IMR-90 (cell line): ENCODE results near the gene TCF20. TPM values are rescaled to one million over a fixed set of nuclear protein-coding genes. Genes with fewer than 3 reads are reported as not detected.

ENCODE experiments used
- ATAC-seq: fragments of 200-7000 bp; cut with Tn5 transposase; 2 replicates; pipeline ENCODE4 v1.9.1; 2020; ENCODE audit warnings: low read depth, mild to moderate bottlenecking, moderate library complexity
- BruUV-seq: library from RNA; stranded (reverse); fragments of 400-500 nt; replicated peaks from 2 replicates; lab custom pipeline; 2021; lab: Mats Ljungman, UMichigan
- CTCF ChIA-PET: fragments of 300-600 bp; formaldehyde crosslinking; extraction: SDS; loops from one replicate; lab custom pipeline; 2021; ENCODE audit warnings: antibody characterized with exemption; lab: Yijun Ruan, JAX
- POLR2A ChIA-PET: fragments of 300-600 bp; sonication (Branson Sonifier 250); formaldehyde crosslinking; loops from one replicate; lab custom pipeline; 2022; ENCODE audit warnings: antibody characterized with exemption; ENCODE audit not compliant: unreplicated experiment; lab: Charles Lee
- DNase-seq: peaks from one replicate; pipeline ENCODE4 v3.0.0; 2013
- H2AFZ ChIP-seq: replicated peaks from 2 replicates; pipeline ENCODE3; 2013; ENCODE audit warnings: low read length, mild to moderate bottlenecking; ENCODE audit not compliant: poor library complexity
- H2AK5ac ChIP-seq: 2 replicates; pipeline ENCODE4 v1.6.1; 2013; ENCODE audit warnings: low read depth, low read length, inconsistent platforms
- H2AK9ac ChIP-seq: replicated peaks from 2 replicates; pipeline ENCODE3; 2013; ENCODE audit warnings: mild to moderate bottlenecking, low read depth, low read length, moderate library complexity; ENCODE audit not compliant: poor library complexity
- H2BK120ac ChIP-seq: 2 replicates; pipeline ENCODE4 v1.6.1; 2013; ENCODE audit warnings: low read depth, low read length, inconsistent platforms
- H2BK15ac ChIP-seq: 3 replicates; pipeline ENCODE4 v1.6.1; 2013; ENCODE audit warnings: low read depth, low read length, inconsistent platforms
- H2BK20ac ChIP-seq: 2 replicates; pipeline ENCODE4 v1.6.1; 2013; ENCODE audit warnings: low read depth, mild to moderate bottlenecking, inconsistent platforms, low read length, moderate library complexity
- H2BK5ac ChIP-seq: 2 replicates; pipeline ENCODE4 v1.6.1; 2013; ENCODE audit warnings: mild to moderate bottlenecking, low read depth, low read length, inconsistent platforms; ENCODE audit not compliant: poor library complexity, severe bottlenecking
- H3K14ac ChIP-seq: replicated peaks from 2 replicates; pipeline ENCODE4 v1.6.1; 2013; ENCODE audit warnings: low read depth, low read length, inconsistent platforms
- H3K18ac ChIP-seq: 2 replicates; pipeline ENCODE4 v1.6.1; 2013; ENCODE audit warnings: low read depth, low read length, control low read depth
- H3K23ac ChIP-seq: 2 replicates; pipeline ENCODE4 v1.6.1; 2013; ENCODE audit warnings: low read depth, low read length, inconsistent platforms
- H3K27ac ChIP-seq: 2 replicates; pipeline ENCODE4 v1.5.1; 2013; ENCODE audit warnings: mild to moderate bottlenecking, control low read depth, low read length; ENCODE audit not compliant: insufficient read depth
- H3K27me3 ChIP-seq: 2 replicates; pipeline ENCODE4 v1.6.1; 2013; ENCODE audit warnings: low read length; ENCODE audit not compliant: control insufficient read depth, insufficient read depth
- H3K36me3 ChIP-seq: 2 replicates; pipeline ENCODE4 v1.6.1; 2013; ENCODE audit warnings: low read length, mixed read lengths; ENCODE audit not compliant: control insufficient read depth, insufficient read depth
- H3K4ac ChIP-seq: 2 replicates; pipeline ENCODE4 v1.6.1; 2013; ENCODE audit warnings: low read depth, low read length, inconsistent platforms
- H3K4me1 ChIP-seq: 2 replicates; pipeline ENCODE4 v1.6.1; 2013; ENCODE audit warnings: low read length, mixed read lengths; ENCODE audit not compliant: control insufficient read depth, insufficient read depth
- H3K4me2 ChIP-seq: 2 replicates; pipeline ENCODE4 v1.6.1; 2013; ENCODE audit warnings: low read depth, mild to moderate bottlenecking, control low read depth, low read length, moderate library complexity
- H3K4me3 ChIP-seq: 2 replicates; pipeline ENCODE4 v1.5.1; 2013; ENCODE audit warnings: low read depth, mild to moderate bottlenecking, control low read depth, low read length, moderate library complexity; ENCODE audit not compliant: insufficient read depth
- H3K56ac ChIP-seq: 2 replicates; pipeline ENCODE4 v1.6.1; 2013; ENCODE audit warnings: low read length, inconsistent platforms; ENCODE audit not compliant: insufficient read depth; ENCODE audit errors: extremely low read depth
- H3K79me1 ChIP-seq, 2 experiments: 2 replicates each; pipeline ENCODE4 v1.6.1; 2013; ENCODE audit warnings: low read length in 2 of 2, inconsistent platforms in 1 of 2, low read depth in 1 of 2
- H3K9ac ChIP-seq: 2 replicates; pipeline ENCODE4 v1.6.1; 2013; ENCODE audit warnings: low read depth, low read length, control low read depth
- H3K9me1 ChIP-seq: 2 replicates; pipeline ENCODE4 v1.6.1; 2013; ENCODE audit warnings: low read length, inconsistent platforms; ENCODE audit not compliant: insufficient read depth
- H3K9me3 ChIP-seq: 2 replicates; pipeline ENCODE4 v1.6.1; 2013; ENCODE audit warnings: low read length; ENCODE audit not compliant: control insufficient read depth, insufficient read depth
- H4K20me1 ChIP-seq: 2 replicates; pipeline ENCODE4 v1.6.1; 2013; ENCODE audit warnings: low read length, inconsistent platforms; ENCODE audit not compliant: insufficient read depth
- H4K5ac ChIP-seq: 2 replicates; pipeline ENCODE4 v1.6.1; 2013; ENCODE audit warnings: mild to moderate bottlenecking, low read depth, low read length, control low read depth
- H4K8ac ChIP-seq, 2 experiments: 2 replicates each; pipeline ENCODE4 v1.6.1; 2013; ENCODE audit warnings: low read depth in 2 of 2, low read length in 2 of 2, control low read depth in 1 of 2, inconsistent platforms in 1 of 2
- H4K91ac ChIP-seq: 2 replicates; pipeline ENCODE4 v1.6.1; 2013; ENCODE audit warnings: low read depth, low read length, inconsistent platforms; ENCODE audit not compliant: insufficient read depth
- FOS ChIP-seq: fragments of 150-350 bp; IDR thresholded peaks from 2 replicates; pipeline ENCODE4 v1.6.1; 2016; ENCODE audit warnings: low read depth, low read length
- NFE2L2 ChIP-seq: fragments of 150-350 bp; IDR thresholded peaks from 2 replicates; pipeline ENCODE4 v1.6.1; 2016; ENCODE audit warnings: low read depth, mild to moderate bottlenecking, low read length
- WGBS, 2 experiments: methylation state at CpG; one replicate each; pipeline versions ENCODE4 v1.1.5 to v1.1.7; 2013; ENCODE audit warnings: missing lambda C conversion rate in 2 of 2; ENCODE audit not compliant: insufficient read length in 1 of 2; ENCODE audit errors: extremely low coverage in 2 of 2; 5-methylcytosine and 5-hydroxymethylcytosine counted together
- dilution Hi-C: fragments of 300-500 bp; cut with HindIII; formaldehyde crosslinking; loops from one replicate; pipeline ENCODE4 v1.14.3; 2018; ENCODE audit warnings: low sequenced_read_pairs; ENCODE audit not compliant: unreplicated experiment
- in situ Hi-C: fragments of 300-500 bp; cut with MboI; formaldehyde crosslinking; loops from 3 replicates; pipeline ENCODE4 v1.14.3; 2019; ENCODE audit warnings: low sequenced_read_pairs, inconsistent platforms, mixed read lengths
- intact Hi-C: fragments of 100-400 bp; cut with micrococcal nuclease; formaldehyde crosslinking; loops from 2 replicates; pipeline ENCODE4 v1.10.0; 2022
- polyA plus RNA-seq, 3 experiments: library from polyadenylated mRNA; depleted of rRNA; stranded (reverse); fragments of >200 nt; gene quantifications; 2 replicates each; pipeline ENCODE4 v1.2.3, GENCODE V29; 2012; ENCODE audit warnings: low replicate concordance in 1 of 3
- total RNA-seq: library from RNA; depleted of rRNA; stranded (reverse); fragments of >200 nt; gene quantifications from 2 replicates; pipeline ENCODE4 v1.2.3, GENCODE V29; 2012

The TCF20 gene
- total and polyA plus RNA-seq, 2 of the 4 experiments (the other 2 are of a cell fraction): 8.9 to 23.7 TPM

- no peak overlapping the region for H3K4ac ChIP-seq
- DNase-seq (no peak), ATAC-seq (no peak)
- H3K56ac ChIP-seq: no peak overlapping the region
- H3K4me3 ChIP-seq: no peak overlapping the region
- TF ChIP-seq NFE2L2: no peak
- TF ChIP-seq FOS: no peak
- H3K79me1 ChIP-seq: no peaks in the 10 kb centered on the region; a peak in 1 of 4 replicates
- intact Hi-C loops (no loop called here), dilution Hi-C loops (no loop called here), in situ Hi-C loops (no loop called here)
- peaks cover 7% of the 10 kb centered on the region; the same call in 1 of the 2 replicates for H4K20me1 ChIP-seq
- H3K18ac ChIP-seq: no peak overlapping the region
- H2AK5ac ChIP-seq: no peak overlapping the region
- no peak overlapping the region for H3K9ac ChIP-seq
- H4K91ac ChIP-seq: no peak overlapping the region
- no peak overlapping the region for H2BK5ac ChIP-seq
- no peaks in the 10 kb centered on the region for H3K4me1 ChIP-seq
- no peak overlapping the region for H3K27ac ChIP-seq
- H2AFZ ChIP-seq: no peak overlapping the region
- no peak overlapping the region for H2BK15ac ChIP-seq
- no peak overlapping the region for H3K14ac ChIP-seq
- no CpG with 5 or more reads among the region's 13 CpGs for WGBS, 2 experiments
- no peak overlapping the region for H2AK9ac ChIP-seq
- H3K23ac ChIP-seq: no peak overlapping the region
- no peak overlapping the region for H2BK20ac ChIP-seq
- no peaks in the 10 kb centered on the region for H3K36me3 ChIP-seq
- no peaks in the 10 kb centered on the region for H3K9me3 ChIP-seq
- no peak overlapping the region for H4K5ac ChIP-seq
- H3K27me3 ChIP-seq: peaks cover 5% of the 10 kb centered on the region; the same call in 1 of the 2 replicates
- ChIA-PET CTCF (no interaction called here), POLR2A (no interaction called here)
- no peak overlapping the region for H4K8ac ChIP-seq
- H3K4me2 ChIP-seq: no peak overlapping the region
- no peak overlapping the region for H2BK120ac ChIP-seq
- H3K9me1 ChIP-seq: no peaks in the 10 kb centered on the region
- BruUV-seq: no TSS peak
Measured at GRCh38 chr22:42275176-42275575, 4.7 kb upstream of the TCF20 start.
